Measurements from ENCODE around the gene ACSM6. TPM values are rescaled to one million over a fixed set of nuclear protein-coding genes. Genes with fewer than 3 reads are reported as not detected.

Gene ACSM6
- total RNA-seq, 2 donors from 2014 or later = not detected

- peaks cover 0 to 16% of the 10 kb centered on the region in 2 donors for H3K4me1 ChIP-seq (ENCODE audit: control insufficient read depth in 1 of 2, low read depth in 2 of 2)
- no peak overlapping the region for H3K4me3 ChIP-seq
- ATAC-seq (ENCODE audit: insufficient number of reproducible peaks, low FRiP score, low read depth) (no peak), DNase-seq (ENCODE audit: low spot score) (no peak)
- no peaks in the 10 kb centered on the region for H3K9me3 ChIP-seq
- H3K27ac ChIP-seq = no peak overlapping the region
- TF ChIP-seq, protein P1, sequence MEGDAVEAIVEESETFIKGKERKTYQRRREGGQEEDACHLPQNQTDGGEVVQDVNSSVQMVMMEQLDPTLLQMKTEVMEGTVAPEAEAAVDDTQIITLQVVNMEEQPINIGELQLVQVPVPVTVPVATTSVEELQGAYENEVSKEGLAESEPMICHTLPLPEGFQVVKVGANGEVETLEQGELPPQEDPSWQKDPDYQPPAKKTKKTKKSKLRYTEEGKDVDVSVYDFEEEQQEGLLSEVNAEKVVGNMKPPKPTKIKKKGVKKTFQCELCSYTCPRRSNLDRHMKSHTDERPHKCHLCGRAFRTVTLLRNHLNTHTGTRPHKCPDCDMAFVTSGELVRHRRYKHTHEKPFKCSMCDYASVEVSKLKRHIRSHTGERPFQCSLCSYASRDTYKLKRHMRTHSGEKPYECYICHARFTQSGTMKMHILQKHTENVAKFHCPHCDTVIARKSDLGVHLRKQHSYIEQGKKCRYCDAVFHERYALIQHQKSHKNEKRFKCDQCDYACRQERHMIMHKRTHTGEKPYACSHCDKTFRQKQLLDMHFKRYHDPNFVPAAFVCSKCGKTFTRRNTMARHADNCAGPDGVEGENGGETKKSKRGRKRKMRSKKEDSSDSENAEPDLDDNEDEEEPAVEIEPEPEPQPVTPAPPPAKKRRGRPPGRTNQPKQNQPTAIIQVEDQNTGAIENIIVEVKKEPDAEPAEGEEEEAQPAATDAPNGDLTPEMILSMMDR (IDR thresholded peaks at IDR 0.05) = no peak
- no peaks in the 10 kb centered on the region for H3K27me3 ChIP-seq (replicated peaks; ENCODE audit: insufficient read depth)
- H3K36me3 ChIP-seq = no peaks in the 10 kb centered on the region
Observed at GRCh38 chr10:95214369-95214768, 20.3 kb downstream of the ACSM6 start.

DNA sequence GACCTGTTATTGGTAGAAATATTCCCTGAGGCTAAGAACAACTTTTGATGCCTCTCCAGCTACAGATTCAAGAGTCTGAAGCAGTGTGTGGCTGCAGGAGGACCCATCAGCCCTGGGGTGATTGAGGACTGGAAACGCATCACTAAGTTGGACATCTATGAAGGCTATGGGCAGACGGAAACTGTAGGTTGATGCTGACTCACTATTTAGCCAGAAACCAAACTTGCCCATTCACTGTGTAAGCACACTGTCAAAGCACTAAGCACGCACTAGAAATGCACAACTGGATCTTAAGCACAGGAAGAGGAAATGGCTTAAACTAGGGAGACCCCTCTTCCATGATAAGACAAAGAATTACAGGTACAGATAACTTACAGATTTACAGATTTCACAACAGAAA, 20.8 kb downstream of the ACSM6 start:
- no peak for ATAC-seq (ENCODE audit: insufficient number of reproducible peaks, low FRiP score, low read depth)
- Histone ChIP-seq H3K4me3 (no peak overlapping the region), H3K9me3 (no peaks in the 10 kb centered on the region)

GRCh38 chr10:95217476-95217875, 23.4 kb downstream of the ACSM6 start:
- no peaks in the 10 kb centered on the region for H3K9me3 ChIP-seq
- H3K27ac ChIP-seq = no peak overlapping the region
- H3K4me3 ChIP-seq = no peak overlapping the region
- TF ChIP-seq, protein P1 (IDR thresholded peaks at IDR 0.05) = no peak
- ATAC-seq (ENCODE audit: insufficient number of reproducible peaks, low FRiP score, low read depth) = no peak
- H3K4me1 ChIP-seq (ENCODE audit: control insufficient read depth in 1 of 2, low read depth in 2 of 2) = peaks cover 0 to 16% of the 10 kb centered on the region in 2 donors
- H3K27me3 ChIP-seq (replicated peaks; ENCODE audit: insufficient read depth) = no peaks in the 10 kb centered on the region
- DNase-seq (ENCODE audit: low spot score) = no peak
- H3K36me3 ChIP-seq = no peaks in the 10 kb centered on the region

More for the DNA sequence above, 20.8 kb downstream of the ACSM6 start:
- TF ChIP-seq, protein P1 (IDR thresholded peaks at IDR 0.05) = no peak
- DNase-seq (ENCODE audit: low spot score) = no peak
- Histone ChIP-seq H3K4me1 (ENCODE audit: control insufficient read depth in 1 of 2, low read depth in 2 of 2) (peaks cover 0 to 16% of the 10 kb centered on the region in 2 donors), H3K27me3 (replicated peaks; ENCODE audit: insufficient read depth) (no peaks in the 10 kb centered on the region), H3K27ac (no peak overlapping the region), H3K36me3 (no peaks in the 10 kb centered on the region)

- DNase-seq (ENCODE audit: low spot score) = no peak
- H3K4me3 ChIP-seq = no peak overlapping the region
- H3K27ac ChIP-seq = no peak overlapping the region
- no peaks in the 10 kb centered on the region for H3K36me3 ChIP-seq
- H3K9me3 ChIP-seq = no peaks in the 10 kb centered on the region
- ATAC-seq (ENCODE audit: insufficient number of reproducible peaks, low FRiP score, low read depth) = no peak
- H3K27me3 ChIP-seq (replicated peaks; ENCODE audit: insufficient read depth) = no peaks in the 10 kb centered on the region
- TF ChIP-seq, protein P1 (IDR thresholded peaks at IDR 0.05) = no peak
- peaks cover 0 to 16% of the 10 kb centered on the region in 2 donors for H3K4me1 ChIP-seq (ENCODE audit: control insufficient read depth in 1 of 2, low read depth in 2 of 2)
Observed at GRCh38 chr10:95220539-95220938, 26.5 kb downstream of the ACSM6 start.

DNA sequence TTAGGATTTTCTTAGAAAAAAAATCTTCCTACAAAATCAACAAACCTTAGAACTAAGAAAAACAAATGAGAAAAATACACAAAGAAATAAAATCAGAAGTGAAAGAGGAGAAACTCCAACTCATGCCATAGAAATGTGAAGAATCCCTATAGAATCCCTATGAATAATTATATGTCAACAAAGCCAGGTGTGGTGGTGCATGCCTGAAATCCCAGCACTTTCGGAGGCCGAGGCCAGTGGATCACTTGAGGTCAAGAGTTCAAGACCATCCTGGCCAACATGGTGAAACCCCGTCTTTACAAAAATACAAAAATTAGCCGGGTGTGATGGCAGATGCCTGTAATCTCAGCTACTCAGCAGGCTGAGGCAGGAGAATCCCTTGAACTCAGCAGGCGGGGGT, 27.1 kb downstream of the ACSM6 start:
- TF ChIP-seq, protein P1 (IDR thresholded peaks at IDR 0.05) = no peak
- Histone ChIP-seq H3K36me3 (no peaks in the 10 kb centered on the region), H3K9me3 (no peaks in the 10 kb centered on the region), H3K27me3 (replicated peaks; ENCODE audit: insufficient read depth) (no peaks in the 10 kb centered on the region), H3K27ac (no peak overlapping the region), H3K4me3 (no peak overlapping the region), H3K4me1 (ENCODE audit: control insufficient read depth in 1 of 2, low read depth in 2 of 2) (peaks cover 0 to 16% of the 10 kb centered on the region in 2 donors)
- ATAC-seq (ENCODE audit: insufficient number of reproducible peaks, low FRiP score, low read depth) (no peak), DNase-seq (ENCODE audit: low spot score) (no peak)
